ENCODE measurements around the gene TPCN2.

- TF ChIP-seq GATA2 (IDR thresholded peaks at IDR 0.05; ENCODE audit: low read depth, low read length) (no peak), GATA3 (IDR thresholded peaks at IDR 0.05; ENCODE audit: low read depth, low read length) (no peak)
Measured at GRCh38 chr11:69127081-69127850, 78.5 kb downstream of the TPCN2 start.

Measured in SH-SY5Y (cell line).